NCI-H460 (cell line): ENCODE data around the gene SLC5A12. TPM values are rescaled to one million over a fixed set of nuclear protein-coding genes. Genes with fewer than 3 reads are reported as not detected.

Experiments
- DNase-seq: peaks from one replicate; pipeline ENCODE4 v3.0.0-alpha.2; 2016; ENCODE audit warnings: low read depth; ENCODE audit errors: extremely low read depth
- polyA plus RNA-seq: library from polyadenylated mRNA; depleted of rRNA; stranded (reverse); fragments of >200 nt; gene quantifications from 2 replicates; pipeline ENCODE4 v1.2.3, GENCODE V29; 2014; cell fraction: nucleus; rRNA removed
- total RNA-seq: library from RNA; depleted of rRNA; stranded (reverse); fragments of >200 nt; shearing (Covaris generic); gene quantifications from 2 replicates; pipeline ENCODE4 v1.2.3, GENCODE V29; 2014; rRNA removed

SLC5A12 gene
- total RNA-seq, result not detected in 2 replicates
- polyA plus RNA-seq, result not detected in 2 replicates

GRCh38 chr11:26721948-26722475 lies at the start of gene SLC5A12:
Gene SLC5A12, minus strand, starts transcription at chr11:26722060. Its CDS starts 346 bp downstream, at chr11:26721714.
- DNase-seq, result no peak

GRCh38 chr11:26769027-26769426 lies 47.2 kb upstream of the SLC5A12 start:
- DNase-seq, result no peak

GRCh38 chr11:26767060-26767459 lies 45.2 kb upstream of the SLC5A12 start:
- no peak for DNase-seq

GRCh38 chr11:26765323-26765722 lies 43.5 kb upstream of the SLC5A12 start:
- DNase-seq, result no peak

GRCh38 chr11:26764825-26765224 lies 43.0 kb upstream of the SLC5A12 start:
- DNase-seq, result no peak

- DNase-seq, result no peak
Observed at GRCh38 chr11:26764315-26764714, 42.5 kb upstream of the SLC5A12 start.

- no peak for DNase-seq
Observed at GRCh38 chr11:26762089-26762488, 40.2 kb upstream of the SLC5A12 start.

GRCh38 chr11:26761361-26761809 lies 39.5 kb upstream of the SLC5A12 start:
- DNase-seq, result no peak

- DNase-seq, result no peak
Observed at GRCh38 chr11:26757995-26758394, 36.1 kb upstream of the SLC5A12 start.

- no peak for DNase-seq
Observed at GRCh38 chr11:26755762-26756161, 33.9 kb upstream of the SLC5A12 start.

- DNase-seq, result peak; percentile 35
Observed at GRCh38 chr11:26753723-26754504, 32.1 kb upstream of the SLC5A12 start.

GRCh38 chr11:26749927-26750326 lies 28.1 kb upstream of the SLC5A12 start:
- DNase-seq, result no peak

- DNase-seq, result no peak
Observed at GRCh38 chr11:26743622-26744021, 21.8 kb upstream of the SLC5A12 start.

GRCh38 chr11:26742966-26743365 lies 21.1 kb upstream of the SLC5A12 start:
- DNase-seq, result no peak

GRCh38 chr11:26741036-26741435 lies 19.2 kb upstream of the SLC5A12 start:
- DNase-seq, result no peak

- no peak for DNase-seq
Observed at GRCh38 chr11:26739366-26740073, 17.7 kb upstream of the SLC5A12 start.

GRCh38 chr11:26734691-26735090 lies 12.8 kb upstream of the SLC5A12 start:
- no peak for DNase-seq

- no peak for DNase-seq
Observed at GRCh38 chr11:26731084-26731456, 9.2 kb upstream of the SLC5A12 start.

GRCh38 chr11:26730414-26731083 lies 8.7 kb upstream of the SLC5A12 start:
- DNase-seq, result no peak

- no peak for DNase-seq
Observed at GRCh38 chr11:26729284-26729683, 7.4 kb upstream of the SLC5A12 start.

GRCh38 chr11:26726960-26727359 lies 5.1 kb upstream of the SLC5A12 start:
- no peak for DNase-seq
